ENCODE measurements around the gene BTBD2.

- TF ChIP-seq POLR2AphosphoS5 (IDR thresholded peaks at IDR 0.05) = no peak
- no peak for TF ChIP-seq CTCF (IDR thresholded peaks at IDR 0.05)
- TF ChIP-seq POLR2A (IDR thresholded peaks at IDR 0.05; ENCODE audit: low read depth) = no peak
- TF ChIP-seq EP300 (IDR thresholded peaks at IDR 0.05) = no peak
These were observed 34.7 kb downstream of the BTBD2 start for GRCh38 chr19:1980809-1981181.

Measured in esophagus muscularis mucosa (tissue), 4 donors.